DND-41 (cell line): ENCODE results near the gene THBS1.

ENCODE experiments used
- EZH2 ChIP-seq: IDR thresholded peaks from 3 replicates; pipeline ENCODE4 v1.6.1; 2012; ENCODE audit warnings: borderline replicate concordance, low read depth, mild to moderate bottlenecking, moderate library complexity, low read length, inconsistent platforms; ENCODE audit not compliant: severe bottlenecking
- TF ChIP-seq, protein P1 (sequence below): IDR thresholded peaks from 2 replicates; pipeline ENCODE4 v1.5.1; 2012; ENCODE audit warnings: borderline replicate concordance, low read length, moderate library complexity, mild to moderate bottlenecking; ENCODE audit not compliant: poor library complexity, severe bottlenecking; ENCODE audit errors: extremely low read depth

DNA sequence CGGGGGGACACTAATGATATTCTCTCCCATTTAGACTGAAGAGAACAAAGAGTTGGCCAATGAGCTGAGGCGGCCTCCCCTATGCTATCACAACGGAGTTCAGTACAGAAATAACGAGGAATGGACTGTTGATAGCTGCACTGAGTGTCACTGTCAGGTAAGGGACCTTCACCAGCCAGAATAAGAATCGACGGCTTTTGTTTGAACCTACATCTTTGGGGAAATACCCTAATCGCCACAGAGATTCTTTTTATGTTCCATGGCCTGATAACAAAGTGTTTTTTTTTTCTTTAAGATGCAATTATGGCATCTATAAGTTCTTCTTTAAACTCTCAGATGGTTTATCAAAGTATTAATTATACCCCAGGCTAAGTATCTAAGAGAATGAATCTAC is 3.4 kb downstream of the THBS1 start:
- TF ChIP-seq, protein P1, sequence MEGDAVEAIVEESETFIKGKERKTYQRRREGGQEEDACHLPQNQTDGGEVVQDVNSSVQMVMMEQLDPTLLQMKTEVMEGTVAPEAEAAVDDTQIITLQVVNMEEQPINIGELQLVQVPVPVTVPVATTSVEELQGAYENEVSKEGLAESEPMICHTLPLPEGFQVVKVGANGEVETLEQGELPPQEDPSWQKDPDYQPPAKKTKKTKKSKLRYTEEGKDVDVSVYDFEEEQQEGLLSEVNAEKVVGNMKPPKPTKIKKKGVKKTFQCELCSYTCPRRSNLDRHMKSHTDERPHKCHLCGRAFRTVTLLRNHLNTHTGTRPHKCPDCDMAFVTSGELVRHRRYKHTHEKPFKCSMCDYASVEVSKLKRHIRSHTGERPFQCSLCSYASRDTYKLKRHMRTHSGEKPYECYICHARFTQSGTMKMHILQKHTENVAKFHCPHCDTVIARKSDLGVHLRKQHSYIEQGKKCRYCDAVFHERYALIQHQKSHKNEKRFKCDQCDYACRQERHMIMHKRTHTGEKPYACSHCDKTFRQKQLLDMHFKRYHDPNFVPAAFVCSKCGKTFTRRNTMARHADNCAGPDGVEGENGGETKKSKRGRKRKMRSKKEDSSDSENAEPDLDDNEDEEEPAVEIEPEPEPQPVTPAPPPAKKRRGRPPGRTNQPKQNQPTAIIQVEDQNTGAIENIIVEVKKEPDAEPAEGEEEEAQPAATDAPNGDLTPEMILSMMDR, result no peak
- TF ChIP-seq EZH2, result no peak
